ENCODE measurements around the gene CFAP54.

The CFAP54 gene

DNA sequence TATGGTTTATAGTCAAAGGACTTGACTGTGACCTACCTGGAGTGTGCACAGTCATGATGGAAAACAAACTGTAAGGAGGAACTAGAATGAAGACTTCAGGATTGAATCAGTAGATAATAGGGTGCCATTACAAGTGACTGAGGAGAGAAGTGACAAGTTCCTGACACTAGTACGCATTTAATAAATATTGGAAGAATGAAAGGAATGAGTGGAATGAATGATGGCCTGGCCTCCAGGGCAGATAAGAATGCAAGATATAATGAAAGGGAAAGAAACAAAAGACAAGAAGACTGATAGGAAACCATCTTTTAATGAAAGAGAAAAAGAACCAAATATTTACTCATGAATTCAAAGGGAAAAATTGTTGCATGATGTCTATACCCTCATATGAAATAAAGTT, 372.9 kb downstream of the CFAP54 start:
- Histone ChIP-seq H3K36me3 (ENCODE audit: low read depth) (no peaks in the 10 kb centered on the region), H3K9me3 (ENCODE audit: severe bottlenecking) (no peaks in the 10 kb centered on the region), H3K27ac (ENCODE audit: poor library complexity, severe bottlenecking) (no peak overlapping the region), H3K4me1 (ENCODE audit: insufficient read depth, poor library complexity, severe bottlenecking) (no peaks in the 10 kb centered on the region), H3K27me3 (ENCODE audit: insufficient read depth, poor library complexity, severe bottlenecking) (no peaks in the 10 kb centered on the region), H3K4me3 (ENCODE audit: severe bottlenecking) (no peak overlapping the region)
- ATAC-seq (ENCODE audit: low read depth) (no peak), DNase-seq (ENCODE audit: low spot score) (no peak)
- TF ChIP-seq, protein P1, sequence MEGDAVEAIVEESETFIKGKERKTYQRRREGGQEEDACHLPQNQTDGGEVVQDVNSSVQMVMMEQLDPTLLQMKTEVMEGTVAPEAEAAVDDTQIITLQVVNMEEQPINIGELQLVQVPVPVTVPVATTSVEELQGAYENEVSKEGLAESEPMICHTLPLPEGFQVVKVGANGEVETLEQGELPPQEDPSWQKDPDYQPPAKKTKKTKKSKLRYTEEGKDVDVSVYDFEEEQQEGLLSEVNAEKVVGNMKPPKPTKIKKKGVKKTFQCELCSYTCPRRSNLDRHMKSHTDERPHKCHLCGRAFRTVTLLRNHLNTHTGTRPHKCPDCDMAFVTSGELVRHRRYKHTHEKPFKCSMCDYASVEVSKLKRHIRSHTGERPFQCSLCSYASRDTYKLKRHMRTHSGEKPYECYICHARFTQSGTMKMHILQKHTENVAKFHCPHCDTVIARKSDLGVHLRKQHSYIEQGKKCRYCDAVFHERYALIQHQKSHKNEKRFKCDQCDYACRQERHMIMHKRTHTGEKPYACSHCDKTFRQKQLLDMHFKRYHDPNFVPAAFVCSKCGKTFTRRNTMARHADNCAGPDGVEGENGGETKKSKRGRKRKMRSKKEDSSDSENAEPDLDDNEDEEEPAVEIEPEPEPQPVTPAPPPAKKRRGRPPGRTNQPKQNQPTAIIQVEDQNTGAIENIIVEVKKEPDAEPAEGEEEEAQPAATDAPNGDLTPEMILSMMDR (IDR thresholded peaks at IDR 0.05; ENCODE audit: poor library complexity, severe bottlenecking), result no peak

DNA sequence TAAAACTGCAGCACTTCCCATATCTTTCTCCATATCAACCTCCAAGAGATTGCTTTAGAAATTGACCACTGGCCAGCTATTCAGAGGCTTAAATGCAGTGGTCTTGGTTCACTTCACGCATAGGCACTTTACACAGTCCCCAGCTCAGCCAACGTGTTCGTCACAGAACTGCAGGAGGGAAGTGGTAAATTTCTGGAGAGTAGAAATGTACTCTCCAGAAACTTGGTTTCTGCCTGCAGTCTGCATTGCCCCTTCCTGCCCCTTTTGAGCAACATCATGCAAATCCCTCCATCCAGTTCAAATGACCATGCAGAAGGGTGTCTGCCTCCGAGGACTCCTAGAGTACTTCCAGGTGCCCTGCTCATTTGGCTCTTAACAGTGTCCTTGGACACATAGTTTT, 375.0 kb downstream of the CFAP54 start:
- Histone ChIP-seq H3K9me3 (ENCODE audit: severe bottlenecking) (no peaks in the 10 kb centered on the region), H3K4me3 (ENCODE audit: severe bottlenecking) (no peak overlapping the region), H3K4me1 (ENCODE audit: insufficient read depth, poor library complexity, severe bottlenecking) (no peaks in the 10 kb centered on the region), H3K36me3 (ENCODE audit: low read depth) (no peaks in the 10 kb centered on the region), H3K27ac (ENCODE audit: poor library complexity, severe bottlenecking) (no peak overlapping the region), H3K27me3 (ENCODE audit: insufficient read depth, poor library complexity, severe bottlenecking) (no peaks in the 10 kb centered on the region)
- DNase-seq (ENCODE audit: low spot score) (no peak), ATAC-seq (ENCODE audit: low read depth) (no peak)
- TF ChIP-seq, protein P1 (IDR thresholded peaks at IDR 0.05; ENCODE audit: poor library complexity, severe bottlenecking), result no peak

DNA sequence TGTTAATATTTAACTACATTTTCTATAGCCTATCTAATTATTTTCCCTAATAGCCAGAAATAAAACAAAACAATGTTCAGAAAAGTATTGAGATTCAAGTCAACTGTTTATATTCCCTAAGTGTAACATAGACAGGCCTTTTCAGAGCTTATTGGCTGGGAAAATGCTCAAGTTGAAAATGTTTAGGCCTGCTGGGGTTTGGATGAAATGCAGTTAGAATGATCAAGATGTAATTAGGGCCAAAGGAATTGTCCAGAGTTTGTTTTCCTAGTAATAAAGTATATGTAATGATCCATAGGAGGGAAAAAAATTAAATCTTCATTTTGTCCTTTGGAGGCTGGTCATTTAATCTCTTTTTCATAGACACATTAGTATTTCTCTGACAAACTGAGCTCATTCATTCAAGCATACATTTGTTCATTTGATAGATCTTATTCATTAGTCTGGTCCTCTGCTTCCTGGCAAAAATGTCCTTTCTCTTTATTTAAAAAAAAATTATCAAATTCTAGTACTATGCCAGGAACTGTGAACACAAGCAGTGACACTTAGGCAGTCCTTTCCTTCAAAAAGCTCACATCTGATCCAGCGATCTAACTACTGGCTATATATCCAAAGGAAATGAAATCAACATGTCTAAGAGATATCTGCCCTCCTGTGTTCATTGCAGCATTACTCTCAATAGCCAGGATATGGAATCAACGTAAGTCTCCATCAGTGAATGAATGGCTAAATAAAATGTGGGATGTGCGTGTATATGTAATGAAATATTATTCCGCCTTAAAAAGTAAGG, 377.6 kb downstream of the CFAP54 start:
- no peak for ATAC-seq (ENCODE audit: low read depth)

DNA sequence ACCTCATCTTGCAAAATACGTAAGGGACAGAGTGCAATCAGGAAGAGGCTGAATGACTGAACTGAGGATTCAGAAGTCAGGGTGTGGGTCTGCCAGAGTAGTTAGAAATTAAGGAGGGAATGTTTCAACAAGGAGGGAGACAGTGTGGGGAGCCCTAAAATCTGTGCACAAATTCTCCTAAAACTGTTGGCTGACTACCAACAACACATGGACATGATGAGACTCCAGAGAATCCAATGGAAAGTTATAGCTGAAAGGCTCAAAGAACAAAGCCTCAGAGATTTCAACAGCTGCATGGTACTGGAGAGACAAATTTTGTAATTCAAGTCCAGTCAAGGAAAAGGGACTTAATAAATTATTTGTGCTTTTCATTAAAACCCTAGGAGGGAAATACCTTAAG, 381.6 kb downstream of the CFAP54 start:
- no peaks in the 10 kb centered on the region for H3K9me3 ChIP-seq (ENCODE audit: severe bottlenecking)
- DNase-seq (ENCODE audit: low spot score), result no peak
- no peak overlapping the region for H3K27ac ChIP-seq (ENCODE audit: poor library complexity, severe bottlenecking)
- no peaks in the 10 kb centered on the region for H3K4me1 ChIP-seq (ENCODE audit: insufficient read depth, poor library complexity, severe bottlenecking)
- ATAC-seq (ENCODE audit: low read depth), result no peak
- no peak overlapping the region for H3K4me3 ChIP-seq (ENCODE audit: severe bottlenecking)
- TF ChIP-seq, protein P1 (IDR thresholded peaks at IDR 0.05; ENCODE audit: poor library complexity, severe bottlenecking), result no peak
- H3K36me3 ChIP-seq (ENCODE audit: low read depth), result no peaks in the 10 kb centered on the region
- no peaks in the 10 kb centered on the region for H3K27me3 ChIP-seq (ENCODE audit: insufficient read depth, poor library complexity, severe bottlenecking)

More for the DNA sequence above, 377.6 kb downstream of the CFAP54 start:
- Histone ChIP-seq H3K4me1 (ENCODE audit: insufficient read depth, poor library complexity, severe bottlenecking) (no peaks in the 10 kb centered on the region), H3K27me3 (ENCODE audit: insufficient read depth, poor library complexity, severe bottlenecking) (no peaks in the 10 kb centered on the region), H3K9me3 (ENCODE audit: severe bottlenecking) (no peaks in the 10 kb centered on the region), H3K27ac (ENCODE audit: poor library complexity, severe bottlenecking) (no peak overlapping the region), H3K36me3 (ENCODE audit: low read depth) (no peaks in the 10 kb centered on the region), H3K4me3 (ENCODE audit: severe bottlenecking) (no peak overlapping the region)
- no peak for DNase-seq (ENCODE audit: low spot score)
- TF ChIP-seq, protein P1 (IDR thresholded peaks at IDR 0.05; ENCODE audit: poor library complexity, severe bottlenecking), result no peak

DNA sequence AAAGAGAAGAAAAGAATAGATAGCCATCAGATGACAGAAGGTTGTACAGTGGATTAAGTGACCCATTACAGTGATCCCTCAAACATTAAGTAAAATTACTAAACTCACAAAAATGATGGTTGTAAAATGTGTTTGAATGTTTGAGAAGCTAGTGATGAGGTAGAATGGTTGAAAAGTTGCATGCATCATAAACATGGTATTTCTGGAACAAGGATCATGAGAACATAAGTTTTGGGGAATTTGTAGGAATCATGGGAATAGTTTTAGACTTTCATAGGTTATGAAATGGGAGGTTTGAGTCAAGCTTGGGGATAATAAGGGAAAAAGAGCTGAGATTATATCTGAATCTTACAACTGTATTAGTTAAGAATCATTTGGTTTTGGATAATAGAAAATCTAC, 383.6 kb downstream of the CFAP54 start:
- DNase-seq (ENCODE audit: low spot score) (no peak), ATAC-seq (ENCODE audit: low read depth) (no peak)
- TF ChIP-seq, protein P1 (IDR thresholded peaks at IDR 0.05; ENCODE audit: poor library complexity, severe bottlenecking), result no peak
- H3K4me1 ChIP-seq (ENCODE audit: insufficient read depth, poor library complexity, severe bottlenecking), result no peaks in the 10 kb centered on the region
- H3K36me3 ChIP-seq (ENCODE audit: low read depth), result no peaks in the 10 kb centered on the region
- no peaks in the 10 kb centered on the region for H3K27me3 ChIP-seq (ENCODE audit: insufficient read depth, poor library complexity, severe bottlenecking)
- H3K9me3 ChIP-seq (ENCODE audit: severe bottlenecking), result no peaks in the 10 kb centered on the region
- no peak overlapping the region for H3K4me3 ChIP-seq (ENCODE audit: severe bottlenecking)
- H3K27ac ChIP-seq (ENCODE audit: poor library complexity, severe bottlenecking), result no peak overlapping the region
